Uterus (tissue), 2 donors: Measurements from ENCODE around the gene SHISA9.

ENCODE experiments used
- CTCF ChIP-seq, 4 experiments: fragments of 200-600 bp in 2 of 4; fragments of 450-650 bp in 2 of 4; sonication (generic) in 2 of 4; IDR thresholded peaks; one replicate each; pipeline ENCODE4 v1.5.1; 2016 to 2019; ENCODE audit warnings: antibody characterized with exemption in 4 of 4, mild to moderate bottlenecking in 2 of 4, moderate library complexity in 1 of 4
- POLR2A ChIP-seq, 2 donors: fragments of 450-650 bp; IDR thresholded peaks; one replicate each; pipeline ENCODE4 v1.6.1; 2016; ENCODE audit warnings: antibody characterized with exemption in 2 of 2, mild to moderate bottlenecking in 1 of 2, moderate library complexity in 1 of 2

- TF ChIP-seq CTCF (IDR thresholded peaks at IDR 0.05) (no peak), POLR2A (IDR thresholded peaks at IDR 0.05) (no peak)
Measured at GRCh38 chr16:13080531-13080930, 179.1 kb downstream of the SHISA9 start.
